ENCODE results near the gene PRMT6.
"Not testable (repeated sequence)": the region's sequence is repeated elsewhere in the genome, so short reads cannot be mapped to it uniquely, and the experiment has no call there.

The PRMT6 gene
- long read RNA-seq, donor 1, transcript PRMT6-201 (1 exons, 2,616 nt), result major isoform, 37 of 39 reads
- long read RNA-seq, donor 1, partial matches to known transcripts, result 0 of 39 reads
- long read RNA-seq, donor 1, other reads (novel, unspliced or antisense), result 0 of 39 reads
- long read RNA-seq, donor 2, transcript PRMT6-201 (1 exons, 2,616 nt), result major isoform, 29 of 29 reads
- long read RNA-seq, donor 2, partial matches to known transcripts, result 0 of 29 reads
- long read RNA-seq, donor 2, other reads (novel, unspliced or antisense), result 0 of 29 reads
- long read RNA-seq, donor 3, transcript PRMT6-201 (1 exons, 2,616 nt), result major isoform, 18 of 18 reads
- long read RNA-seq, donor 3, partial matches to known transcripts, result 0 of 18 reads
- long read RNA-seq, donor 3, other reads (novel, unspliced or antisense), result 0 of 18 reads
- long read RNA-seq, donor 4, transcript PRMT6-201 (1 exons, 2,616 nt), result major isoform, 30 of 30 reads
- long read RNA-seq, donor 4, partial matches to known transcripts, result 0 of 30 reads
- long read RNA-seq, donor 4, other reads (novel, unspliced or antisense), result 0 of 30 reads
- long read RNA-seq, donor 5, transcript PRMT6-201 (1 exons, 2,616 nt), result major isoform, 38 of 38 reads
- long read RNA-seq, donor 5, partial matches to known transcripts, result 0 of 38 reads
- long read RNA-seq, donor 5, other reads (novel, unspliced or antisense), result 0 of 38 reads
- long read RNA-seq, donor 6, transcript PRMT6-201 (1 exons, 2,616 nt), result major isoform, 54 of 54 reads
- long read RNA-seq, donor 6, partial matches to known transcripts, result 0 of 54 reads
- long read RNA-seq, donor 6, other reads (novel, unspliced or antisense), result 0 of 54 reads
- long read RNA-seq, donor 7, transcript PRMT6-201 (1 exons, 2,616 nt), result major isoform, 67 of 68 reads
- long read RNA-seq, donor 7, partial matches to known transcripts, result 0 of 68 reads
- long read RNA-seq, donor 7, other reads (novel, unspliced or antisense), result 0 of 68 reads
- long read RNA-seq, donor 8, transcript PRMT6-201 (1 exons, 2,616 nt), result major isoform, 50 of 50 reads
- long read RNA-seq, donor 8, partial matches to known transcripts, result 0 of 50 reads
- long read RNA-seq, donor 8, other reads (novel, unspliced or antisense), result 0 of 50 reads

DNA sequence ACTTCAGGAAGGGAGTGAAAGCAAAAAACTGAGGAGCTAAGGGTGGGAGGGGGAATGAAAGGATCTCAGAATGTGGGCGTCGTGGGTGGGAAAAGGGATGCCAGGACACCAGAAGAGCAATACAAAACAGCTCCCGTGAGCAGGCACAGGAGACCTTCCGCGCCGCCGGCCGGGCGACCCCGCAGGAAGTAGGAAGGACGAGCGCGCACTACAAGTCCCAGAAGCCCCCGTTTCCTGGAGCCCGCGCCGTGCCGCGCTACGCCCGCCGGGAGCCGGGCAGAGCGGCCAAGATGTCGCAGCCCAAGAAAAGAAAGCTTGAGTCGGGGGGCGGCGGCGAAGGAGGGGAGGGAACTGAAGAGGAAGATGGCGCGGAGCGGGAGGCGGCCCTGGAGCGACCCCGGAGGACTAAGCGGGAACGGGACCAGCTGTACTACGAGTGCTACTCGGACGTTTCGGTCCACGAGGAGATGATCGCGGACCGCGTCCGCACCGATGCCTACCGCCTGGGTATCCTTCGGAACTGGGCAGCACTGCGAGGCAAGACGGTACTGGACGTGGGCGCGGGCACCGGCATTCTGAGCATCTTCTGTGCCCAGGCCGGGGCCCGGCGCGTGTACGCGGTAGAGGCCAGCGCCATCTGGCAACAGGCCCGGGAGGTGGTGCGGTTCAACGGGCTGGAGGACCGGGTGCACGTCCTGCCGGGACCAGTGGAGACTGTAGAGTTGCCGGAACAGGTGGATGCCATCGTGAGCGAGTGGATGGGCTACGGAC lies at the start of gene PRMT6:
Gene PRMT6, plus strand, starts transcription at position 249 of the 771 bp plus-strand sequence. Its CDS starts 42 bp downstream, at position 291.
- peak; percentile 89 for DNase-seq

DNA sequence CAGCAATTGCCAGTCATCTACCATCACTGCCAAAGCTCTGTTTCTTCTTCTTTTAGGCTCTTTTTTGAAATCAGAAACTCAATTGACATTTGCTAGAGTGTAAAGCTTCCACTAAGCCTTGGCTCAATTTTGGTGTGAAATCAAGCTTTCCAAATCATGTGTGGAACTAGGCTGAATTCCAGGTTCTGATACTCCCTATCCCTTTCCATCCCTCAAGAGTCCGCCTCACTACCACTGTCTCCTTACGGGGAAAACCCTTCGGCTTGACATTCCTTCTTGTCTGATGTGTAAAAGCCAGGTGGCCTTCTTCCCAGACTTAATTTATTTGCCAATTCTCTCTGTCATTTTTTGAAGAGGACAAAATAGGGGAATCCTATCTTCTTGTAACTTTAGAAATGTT lies 47.2 kb upstream of the PRMT6 start:
- no peak for DNase-seq

DNA sequence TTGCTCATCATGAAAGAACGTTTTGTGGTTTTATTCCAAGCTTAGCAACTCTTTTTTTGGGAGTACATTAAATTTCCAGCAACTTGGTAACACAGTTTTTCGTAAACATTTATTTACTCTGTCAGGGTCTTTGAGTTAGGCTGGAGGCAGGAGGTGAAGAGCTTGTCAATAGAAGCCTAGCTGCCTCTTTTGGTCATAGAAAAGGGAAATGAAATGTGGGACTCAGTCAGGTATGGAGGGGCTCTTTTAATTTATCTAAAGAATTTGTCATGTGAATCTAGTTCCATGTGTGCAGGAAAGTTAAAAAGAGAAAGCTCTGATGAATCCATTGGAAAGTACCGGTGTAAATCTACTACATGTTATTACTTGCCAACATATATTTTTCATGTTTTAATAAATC lies 45.9 kb upstream of the PRMT6 start:
- no peak for DNase-seq

DNA sequence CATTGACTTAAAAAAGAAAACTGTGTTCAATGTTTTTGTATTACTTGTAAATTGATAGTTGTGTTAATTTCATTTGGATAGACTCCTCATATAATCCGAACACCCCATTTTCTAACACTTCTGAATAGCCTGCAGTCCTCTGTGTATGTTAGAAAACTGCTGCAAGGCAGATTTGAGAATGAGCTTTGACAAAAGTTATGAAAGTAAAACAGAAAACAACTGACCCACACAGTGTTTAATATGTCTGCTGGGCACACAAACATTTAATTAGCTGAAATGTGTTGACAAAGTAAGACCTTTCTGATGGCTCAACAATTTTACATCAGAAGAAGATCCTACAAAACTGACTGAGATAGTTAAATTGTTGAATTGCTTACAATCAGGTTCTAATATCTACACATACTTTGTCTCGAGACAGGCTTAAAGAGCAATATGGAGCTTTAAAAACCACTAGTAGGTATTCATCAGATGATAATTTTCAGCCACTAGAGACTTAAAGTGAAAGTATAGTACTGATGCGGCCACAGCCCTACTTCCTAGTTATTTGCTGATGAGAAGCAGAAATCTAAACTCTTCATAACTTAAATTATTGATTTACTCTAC lies 40.0 kb upstream of the PRMT6 start:
- DNase-seq, result no peak

DNA sequence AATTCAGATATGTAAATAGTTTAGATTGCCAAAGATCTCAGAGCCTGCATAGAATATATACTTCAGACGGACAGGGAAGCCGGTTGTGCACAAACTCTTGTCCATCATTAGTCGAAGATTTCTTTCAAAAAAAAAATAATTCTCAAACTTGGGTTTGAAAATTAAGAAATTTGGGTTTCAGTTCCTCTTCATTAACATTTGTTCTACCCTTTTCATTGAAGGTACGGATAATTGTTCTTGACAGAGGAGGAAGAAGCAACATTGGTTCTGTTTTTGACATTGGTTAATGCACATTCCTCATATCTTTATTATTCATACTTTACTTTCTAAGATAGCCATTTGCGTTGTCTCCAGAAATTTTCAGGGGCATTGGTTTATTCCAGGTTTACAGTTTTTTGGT lies 38.0 kb upstream of the PRMT6 start:
- DNase-seq, result no peak

GRCh38 chr1:107019166-107019565 lies 37.3 kb upstream of the PRMT6 start:
- no peak for DNase-seq

GRCh38 chr1:107038874-107039273 lies 17.6 kb upstream of the PRMT6 start:
- not testable (repeated sequence) for DNase-seq

- DNase-seq, result not testable (repeated sequence)
Observed at GRCh38 chr1:107044310-107045220, 11.9 kb upstream of the PRMT6 start.

DNA sequence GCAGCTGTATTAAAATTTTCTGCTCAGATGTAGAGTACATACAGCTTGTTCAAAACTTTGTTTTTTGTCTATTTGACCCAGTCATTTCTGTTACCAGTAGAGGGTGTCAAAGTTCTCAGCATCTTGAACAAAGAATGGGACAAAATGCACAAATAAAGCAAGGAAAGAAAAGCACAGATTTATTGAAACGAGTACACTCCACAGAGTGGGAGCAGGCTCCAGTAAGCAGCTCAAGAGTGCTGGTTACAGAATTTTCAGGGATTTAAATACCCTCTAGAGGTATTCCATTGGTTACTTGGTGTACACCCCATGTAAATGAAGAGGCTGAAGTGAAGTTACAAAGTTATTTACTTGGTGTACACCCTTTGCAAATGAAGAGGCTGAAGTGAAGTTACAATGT lies 8.9 kb upstream of the PRMT6 start:
- DNase-seq, result no peak

DNA sequence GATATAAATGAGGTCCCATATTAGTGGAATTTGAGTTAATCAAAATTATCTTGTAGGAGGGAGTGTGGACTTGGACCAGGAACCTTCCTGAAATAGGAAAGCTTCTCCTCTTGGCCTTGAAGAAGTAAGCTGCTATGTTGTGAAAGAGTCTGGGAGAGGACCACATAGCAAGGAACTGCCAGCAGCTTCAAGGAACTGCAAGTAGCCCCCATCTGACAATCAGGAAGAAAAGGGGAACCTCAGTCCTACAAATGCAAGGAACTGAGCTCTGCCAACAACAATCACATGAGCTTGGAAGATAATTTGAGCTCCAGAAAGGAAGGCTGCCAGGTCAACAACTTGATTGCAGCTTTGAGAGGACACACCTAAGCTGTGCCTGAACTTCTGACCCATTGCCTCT lies 8.2 kb upstream of the PRMT6 start:
- DNase-seq, result no peak

GRCh38 chr1:107051266-107051665 lies 5.2 kb upstream of the PRMT6 start:
- DNase-seq, result no peak

DNA sequence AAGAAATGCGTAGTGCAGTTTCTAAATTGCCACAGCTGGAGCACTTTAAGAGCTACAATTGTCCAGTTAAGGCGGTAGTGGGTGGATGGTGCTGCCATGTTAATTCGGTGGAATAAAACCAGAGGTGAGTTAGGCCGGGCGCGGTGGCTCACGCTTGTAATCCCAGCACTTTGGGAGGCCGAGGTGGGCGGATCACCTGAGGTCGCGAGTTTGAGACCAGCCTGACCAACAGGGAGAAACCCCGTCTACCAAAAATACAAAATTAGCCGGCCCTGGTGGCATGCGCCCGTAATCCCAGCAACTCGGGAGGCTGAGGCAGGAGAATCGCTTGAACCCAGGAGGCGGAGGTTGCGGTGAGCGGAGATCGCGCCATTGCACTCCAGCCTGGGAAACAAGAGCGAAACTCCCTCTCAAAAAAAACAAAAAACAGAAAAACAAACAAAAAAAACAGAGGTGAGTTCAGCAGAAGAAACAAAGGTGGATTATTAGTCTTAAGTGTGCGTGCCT lies 502 bp upstream of the PRMT6 start:
- not testable (repeated sequence) for DNase-seq

- DNase-seq, result peak; percentile 91
Observed at GRCh38 chr1:107057197-107058133, 991 bp downstream of the PRMT6 start.

- DNase-seq, result no peak
Observed at GRCh38 chr1:107058245-107059032, 2.0 kb downstream of the PRMT6 start.

GRCh38 chr1:107061886-107062285 lies 5.4 kb downstream of the PRMT6 start:
- no peak for DNase-seq

- no peak for DNase-seq
Observed at GRCh38 chr1:107073493-107073892, 17.0 kb downstream of the PRMT6 start.

DNA sequence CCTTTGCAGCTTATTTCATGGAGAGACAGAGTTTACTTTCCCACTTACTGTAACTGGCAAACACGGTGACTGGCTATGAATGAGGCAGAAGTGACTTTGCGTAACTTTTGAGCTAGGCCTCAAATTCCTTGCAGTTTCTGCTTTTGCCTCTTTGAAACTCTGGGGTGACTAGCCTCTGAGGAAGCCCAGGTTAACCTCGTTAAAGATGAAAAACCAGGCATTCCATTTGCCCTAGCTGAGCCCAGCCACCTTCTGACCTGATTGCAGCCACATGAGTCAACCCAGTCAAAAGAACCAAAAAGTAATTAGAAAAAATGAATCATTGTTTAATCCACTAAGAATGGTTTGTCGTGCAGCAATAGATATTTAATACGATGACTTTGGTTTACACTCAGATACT lies 20.4 kb downstream of the PRMT6 start:
- no peak for DNase-seq

- no peak for DNase-seq
Observed at GRCh38 chr1:107079249-107079648, 22.8 kb downstream of the PRMT6 start.
